SK-N-SH (cell line): Measurements from ENCODE around the gene GSC. TPM values are rescaled to one million over a fixed set of nuclear protein-coding genes. Genes with fewer than 3 reads are reported as not detected.

Experiments
- CTCF ChIA-PET: fragments of 300-600, 350-600 bp; formaldehyde crosslinking; extraction: SDS; loops from one replicate; lab custom pipeline; 2021; lab: Yijun Ruan, JAX
- POLR2A ChIA-PET: fragments of 350-600 bp; sonication (Branson Sonifier 250); formaldehyde crosslinking; extraction: SDS; loops from one replicate; lab custom pipeline; 2020; ENCODE audit warnings: antibody characterized with exemption, inconsistent platforms; lab: Yijun Ruan, JAX
- DNase-seq: peaks from one replicate; pipeline ENCODE4 v3.0.0; 2012
- H2AFZ ChIP-seq: fragments of 200-600 bp; sonication (generic); 2 replicates; pipeline ENCODE4 v1.8.1; 2016; ENCODE audit warnings: antibody characterized with exemption, mild to moderate bottlenecking, low read depth
- H3F3A ChIP-seq: fragments of 200-600 bp; sonication (generic); replicated peaks from 2 replicates; pipeline ENCODE3; 2016; ENCODE audit warnings: antibody characterized with exemption, mild to moderate bottlenecking; ENCODE audit not compliant: insufficient read depth
- H3K27ac ChIP-seq, 2 experiments: fragments of 200-500 bp in 1 of 2; fragments of 200-600 bp in 1 of 2; sonication (Bioruptor generic) in 1 of 2; sonication (generic), shearing (Covaris generic) in 1 of 2; 2 replicates each; pipeline versions ENCODE4 v1.5.1 to v1.6.1; 2014 to 2016; ENCODE audit warnings: low read depth in 2 of 2, inconsistent platforms in 1 of 2, low read length in 1 of 2, mild to moderate bottlenecking in 1 of 2, mixed read lengths in 1 of 2
- H3K27me3 ChIP-seq: fragments of 200-600 bp; sonication (generic), shearing (Covaris generic); 2 replicates; pipeline ENCODE4 v1.6.1; 2016; ENCODE audit warnings: mixed run types; ENCODE audit not compliant: insufficient read depth
- H3K36me3 ChIP-seq, 2 experiments: fragments of 200-500 bp in 1 of 2; fragments of 200-600 bp in 1 of 2; sonication (Bioruptor generic) in 1 of 2; sonication (generic) in 1 of 2; replicated peaks in 1 of 2; 2 replicates each; pipeline versions ENCODE3 to v1.5.1; 2014 to 2016; ENCODE audit warnings: low read length in 1 of 2, mild to moderate bottlenecking in 1 of 2; ENCODE audit not compliant: insufficient read depth in 2 of 2, control insufficient read depth in 1 of 2
- H3K4me1 ChIP-seq, 2 experiments: fragments of 200-500 bp in 1 of 2; fragments of 200-600 bp in 1 of 2; sonication (Bioruptor generic) in 1 of 2; sonication (generic), shearing (Covaris generic) in 1 of 2; 2 replicates each; pipeline versions ENCODE4 v1.5.1 to v1.6.1; 2014 to 2016; ENCODE audit warnings: low read depth in 1 of 2, low read length in 1 of 2, mixed run types in 1 of 2; ENCODE audit not compliant: insufficient read depth in 2 of 2, control insufficient read depth in 1 of 2
- H3K4me2 ChIP-seq: fragments of 200-600 bp; sonication (generic), shearing (Covaris generic); 2 replicates; pipeline ENCODE4 v1.6.1; 2017; ENCODE audit warnings: mixed run types
- H3K4me3 ChIP-seq, 2 experiments: fragments of 200-500 bp in 1 of 2; fragments of 200-600 bp in 1 of 2; sonication (Bioruptor generic) in 1 of 2; sonication (generic), shearing (Covaris generic) in 1 of 2; 2 replicates each; pipeline versions ENCODE4 v1.5.1 to v1.8.1; 2014 to 2016; ENCODE audit warnings: low read depth in 2 of 2, inconsistent platforms in 1 of 2, low read length in 1 of 2, mild to moderate bottlenecking in 1 of 2, mixed read lengths in 1 of 2, moderate library complexity in 1 of 2
- H3K79me2 ChIP-seq: fragments of 200-600 bp; sonication (generic); 2 replicates; pipeline ENCODE4 v1.8.1; 2017; ENCODE audit warnings: mild to moderate bottlenecking; ENCODE audit not compliant: insufficient read depth
- H3K9ac ChIP-seq: fragments of 200-600 bp; sonication (generic); 2 replicates; pipeline ENCODE4 v1.6.1; 2017; ENCODE audit warnings: mixed run types
- H3K9me2 ChIP-seq: fragments of 200-600 bp; sonication (generic); 2 replicates; pipeline ENCODE4 v1.6.1; 2017; ENCODE audit warnings: mixed run types
- H3K9me3 ChIP-seq: fragments of 200-600 bp; sonication (generic); 2 replicates; pipeline ENCODE4 v1.6.1; 2017; ENCODE audit warnings: mixed run types, mild to moderate bottlenecking, moderate library complexity
- H4K20me1 ChIP-seq: fragments of 200-600 bp; sonication (generic); 2 replicates; pipeline ENCODE4 v1.6.1; 2017; ENCODE audit warnings: mild to moderate bottlenecking, mixed run types; ENCODE audit not compliant: insufficient read depth
- ELF1 ChIP-seq: IDR thresholded peaks from 2 replicates; pipeline ENCODE4 v1.4.0; 2012
- EZH2phosphoT487 ChIP-seq: fragments of 200-600 bp; sonication (generic); IDR thresholded peaks from 2 replicates; pipeline ENCODE4 v1.6.1; 2017; ENCODE audit warnings: low read depth, mixed run types, mild to moderate bottlenecking, antibody characterized with exemption, moderate library complexity, borderline replicate concordance
- FOSL2 ChIP-seq: IDR thresholded peaks from 2 replicates; pipeline ENCODE4 v1.4.0; 2012; ENCODE audit warnings: low read depth, mild to moderate bottlenecking, moderate library complexity, borderline replicate concordance
- JUND ChIP-seq: IDR thresholded peaks from 2 replicates; pipeline ENCODE4 v1.4.0; 2012
- MXI1 ChIP-seq: IDR thresholded peaks from 2 replicates; pipeline ENCODE4 v1.6.1; 2012; ENCODE audit warnings: mild to moderate bottlenecking, low read depth, low read length, improper control_type of control experiment
- RCOR1 ChIP-seq: fragments of 150-350 bp; IDR thresholded peaks from 2 replicates; pipeline ENCODE4 v1.6.1; 2017; ENCODE audit warnings: antibody characterized with exemption, low read length
- RFX5 ChIP-seq: IDR thresholded peaks from 2 replicates; pipeline ENCODE4 v1.6.1; 2012; ENCODE audit warnings: mild to moderate bottlenecking, improper control_type of control experiment, low read length
- SMC3 ChIP-seq: IDR thresholded peaks from 2 replicates; pipeline ENCODE4 v1.6.1; 2012; ENCODE audit warnings: low read depth, low read length, improper control_type of control experiment
- TAF1 ChIP-seq: IDR thresholded peaks from 2 replicates; pipeline ENCODE4 v1.6.1; 2012; ENCODE audit warnings: low read depth, mild to moderate bottlenecking, low read length, moderate library complexity, borderline replicate concordance
- TCF12 ChIP-seq: IDR thresholded peaks from 2 replicates; pipeline ENCODE4 v1.4.0; 2012
- WGBS: methylation state at CpG from one replicate; pipeline ENCODE4 v1.1.6; 2017; ENCODE audit warnings: low lambda C conversion rate; 5-methylcytosine and 5-hydroxymethylcytosine counted together
- polyA plus RNA-seq, 3 experiments: library from polyadenylated mRNA; depleted of rRNA; stranded (reverse); fragments of >200 nt; gene quantifications; 2 replicates each; pipeline ENCODE4 v1.2.3, GENCODE V29; 2012
- TF ChIP-seq, protein P1 (sequence below): IDR thresholded peaks from 2 replicates; pipeline ENCODE4 v1.6.1; 2012; ENCODE audit warnings: mild to moderate bottlenecking, low read depth, low read length, moderate library complexity
- TF ChIP-seq, protein P2 (sequence below): IDR thresholded peaks from 2 replicates; pipeline ENCODE4 v1.4.0; 2012; ENCODE audit warnings: low read depth, borderline replicate concordance
- TF ChIP-seq, protein P3 (sequence below): IDR thresholded peaks from 2 replicates; pipeline ENCODE4; 2012
- TF ChIP-seq, protein P4 (sequence below): IDR thresholded peaks from 2 replicates; pipeline ENCODE4 v1.4.0; 2012; ENCODE audit warnings: low read depth, borderline replicate concordance

GSC gene
- polyA plus RNA-seq, 1 of the 3 experiments (the other 2 are of a cell fraction): 1.3 TPM

DNA sequence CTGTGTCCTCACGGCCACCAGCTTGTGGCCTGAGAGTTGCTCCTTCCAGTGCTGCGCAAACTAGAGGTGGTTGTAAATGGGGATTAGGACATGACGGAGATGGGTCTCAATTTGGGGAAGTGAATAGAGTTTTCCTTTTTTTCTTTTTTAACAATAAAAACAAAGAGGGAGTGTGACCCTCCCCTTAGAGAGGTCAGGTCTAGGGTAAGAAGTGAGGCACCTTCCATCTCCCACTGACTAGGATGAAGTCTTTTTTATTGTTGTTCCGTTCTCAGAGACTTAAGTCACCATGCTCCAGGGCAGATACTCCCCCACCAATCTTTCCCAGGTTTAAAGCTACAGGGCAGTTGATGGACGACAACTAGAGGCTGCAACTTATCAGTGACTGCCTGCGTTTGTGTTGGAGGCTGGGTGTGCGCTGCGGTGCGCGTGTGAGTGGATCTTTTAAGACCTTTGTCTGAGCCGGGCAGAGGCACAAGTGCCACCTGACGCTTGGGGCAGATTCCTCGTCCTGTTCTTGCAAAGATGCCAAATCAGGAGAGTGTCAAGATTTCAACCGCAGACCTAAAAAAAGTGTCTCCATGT lies 2.1 kb upstream of the GSC start:
- WGBS: 80% methylated on average over 14 of the region's 14 CpGs
- no peak for DNase-seq
- Histone ChIP-seq H3K27me3 (peaks cover 4% of the 10 kb centered on the region; the same call in 1 of the 2 replicates), H3K4me1 (peaks cover 0 to 8% of the 10 kb centered on the region in 2 experiments; a peak in 2 of 4 replicates), H4K20me1 (no peaks in the 10 kb centered on the region), H3K27ac (no peak overlapping the region), H3K4me2 (no peak overlapping the region), H3K9ac (no peak overlapping the region), H3K9me3 (no peaks in the 10 kb centered on the region), H3K36me3 (no peaks in the 10 kb centered on the region), H3K9me2 (no peaks in the 10 kb centered on the region), H2AFZ (no peak overlapping the region), H3K79me2 (no peaks in the 10 kb centered on the region)
- CTCF ChIA-PET: no interaction called here
- POLR2A ChIA-PET: no interaction called here
- TF ChIP-seq, protein P1, sequence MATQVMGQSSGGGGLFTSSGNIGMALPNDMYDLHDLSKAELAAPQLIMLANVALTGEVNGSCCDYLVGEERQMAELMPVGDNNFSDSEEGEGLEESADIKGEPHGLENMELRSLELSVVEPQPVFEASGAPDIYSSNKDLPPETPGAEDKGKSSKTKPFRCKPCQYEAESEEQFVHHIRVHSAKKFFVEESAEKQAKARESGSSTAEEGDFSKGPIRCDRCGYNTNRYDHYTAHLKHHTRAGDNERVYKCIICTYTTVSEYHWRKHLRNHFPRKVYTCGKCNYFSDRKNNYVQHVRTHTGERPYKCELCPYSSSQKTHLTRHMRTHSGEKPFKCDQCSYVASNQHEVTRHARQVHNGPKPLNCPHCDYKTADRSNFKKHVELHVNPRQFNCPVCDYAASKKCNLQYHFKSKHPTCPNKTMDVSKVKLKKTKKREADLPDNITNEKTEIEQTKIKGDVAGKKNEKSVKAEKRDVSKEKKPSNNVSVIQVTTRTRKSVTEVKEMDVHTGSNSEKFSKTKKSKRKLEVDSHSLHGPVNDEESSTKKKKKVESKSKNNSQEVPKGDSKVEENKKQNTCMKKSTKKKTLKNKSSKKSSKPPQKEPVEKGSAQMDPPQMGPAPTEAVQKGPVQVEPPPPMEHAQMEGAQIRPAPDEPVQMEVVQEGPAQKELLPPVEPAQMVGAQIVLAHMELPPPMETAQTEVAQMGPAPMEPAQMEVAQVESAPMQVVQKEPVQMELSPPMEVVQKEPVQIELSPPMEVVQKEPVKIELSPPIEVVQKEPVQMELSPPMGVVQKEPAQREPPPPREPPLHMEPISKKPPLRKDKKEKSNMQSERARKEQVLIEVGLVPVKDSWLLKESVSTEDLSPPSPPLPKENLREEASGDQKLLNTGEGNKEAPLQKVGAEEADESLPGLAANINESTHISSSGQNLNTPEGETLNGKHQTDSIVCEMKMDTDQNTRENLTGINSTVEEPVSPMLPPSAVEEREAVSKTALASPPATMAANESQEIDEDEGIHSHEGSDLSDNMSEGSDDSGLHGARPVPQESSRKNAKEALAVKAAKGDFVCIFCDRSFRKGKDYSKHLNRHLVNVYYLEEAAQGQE: no peak
- no peak for TF ChIP-seq EZH2phosphoT487
- no peak for TF ChIP-seq TCF12
- TF ChIP-seq, protein P2, sequence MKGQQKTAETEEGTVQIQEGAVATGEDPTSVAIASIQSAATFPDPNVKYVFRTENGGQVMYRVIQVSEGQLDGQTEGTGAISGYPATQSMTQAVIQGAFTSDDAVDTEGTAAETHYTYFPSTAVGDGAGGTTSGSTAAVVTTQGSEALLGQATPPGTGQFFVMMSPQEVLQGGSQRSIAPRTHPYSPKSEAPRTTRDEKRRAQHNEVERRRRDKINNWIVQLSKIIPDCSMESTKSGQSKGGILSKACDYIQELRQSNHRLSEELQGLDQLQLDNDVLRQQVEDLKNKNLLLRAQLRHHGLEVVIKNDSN: no peak
- TF ChIP-seq RFX5: no peak
- no peak for TF ChIP-seq FOSL2
- TF ChIP-seq, all 33 proteins: peak for 0
- Histone ChIP-seq H3F3A (no peaks in the 10 kb centered on the region), H3K4me3 (no peak overlapping the region)

DNA sequence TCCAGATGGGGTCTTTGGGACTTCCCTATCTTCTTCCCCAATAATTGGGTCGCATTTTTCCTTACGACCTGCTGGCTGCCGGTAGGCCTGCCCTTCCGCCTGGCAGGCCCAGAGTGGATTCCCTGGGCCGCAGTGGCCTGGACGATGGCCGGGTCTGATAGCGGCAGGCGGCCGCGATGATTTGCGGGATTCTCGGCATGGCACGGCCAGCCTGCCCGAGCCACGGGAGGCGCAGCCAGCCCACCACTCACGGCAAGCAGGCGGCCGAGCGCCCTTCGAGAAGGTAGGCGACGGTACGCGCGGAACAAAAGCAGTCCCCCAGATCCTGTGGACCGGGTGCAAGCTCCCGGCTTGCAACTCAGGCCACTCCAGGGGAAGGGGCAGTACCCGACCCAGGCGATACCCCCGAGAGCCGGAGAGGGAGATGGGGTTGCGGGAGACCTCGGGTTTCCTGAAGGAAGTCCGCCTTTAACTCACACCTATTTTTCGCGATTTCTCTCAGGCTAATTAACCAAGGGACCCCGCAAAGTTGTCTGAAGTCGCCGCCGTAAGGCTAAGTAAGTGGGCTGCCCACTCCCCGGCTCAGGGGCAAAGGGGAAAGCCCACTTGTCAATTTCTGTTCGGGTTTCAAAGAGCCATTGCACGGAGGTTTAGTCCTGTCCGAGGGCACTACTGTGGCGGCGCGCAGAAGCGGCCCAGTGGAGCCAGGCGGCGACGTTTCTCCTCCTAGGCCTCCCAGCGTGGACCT lies 1.4 kb upstream of the GSC start:
- 91% methylated on average over 54 of the region's 54 CpGs for WGBS
- POLR2A ChIA-PET: no interaction called here
- no peak for TF ChIP-seq TAF1
- TF ChIP-seq, protein P1: no peak
- TF ChIP-seq SMC3: no peak
- TF ChIP-seq RCOR1: no peak
- no peak for TF ChIP-seq MXI1
- no peak for TF ChIP-seq ELF1
- TF ChIP-seq, protein P3, sequence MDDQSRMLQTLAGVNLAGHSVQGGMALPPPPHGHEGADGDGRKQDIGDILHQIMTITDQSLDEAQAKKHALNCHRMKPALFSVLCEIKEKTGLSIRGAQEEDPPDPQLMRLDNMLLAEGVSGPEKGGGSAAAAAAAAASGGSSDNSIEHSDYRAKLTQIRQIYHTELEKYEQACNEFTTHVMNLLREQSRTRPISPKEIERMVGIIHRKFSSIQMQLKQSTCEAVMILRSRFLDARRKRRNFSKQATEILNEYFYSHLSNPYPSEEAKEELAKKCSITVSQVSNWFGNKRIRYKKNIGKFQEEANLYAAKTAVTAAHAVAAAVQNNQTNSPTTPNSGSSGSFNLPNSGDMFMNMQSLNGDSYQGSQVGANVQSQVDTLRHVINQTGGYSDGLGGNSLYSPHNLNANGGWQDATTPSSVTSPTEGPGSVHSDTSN: no peak
- no peak for TF ChIP-seq TCF12
- no peak for TF ChIP-seq JUND
- TF ChIP-seq, protein P4, sequence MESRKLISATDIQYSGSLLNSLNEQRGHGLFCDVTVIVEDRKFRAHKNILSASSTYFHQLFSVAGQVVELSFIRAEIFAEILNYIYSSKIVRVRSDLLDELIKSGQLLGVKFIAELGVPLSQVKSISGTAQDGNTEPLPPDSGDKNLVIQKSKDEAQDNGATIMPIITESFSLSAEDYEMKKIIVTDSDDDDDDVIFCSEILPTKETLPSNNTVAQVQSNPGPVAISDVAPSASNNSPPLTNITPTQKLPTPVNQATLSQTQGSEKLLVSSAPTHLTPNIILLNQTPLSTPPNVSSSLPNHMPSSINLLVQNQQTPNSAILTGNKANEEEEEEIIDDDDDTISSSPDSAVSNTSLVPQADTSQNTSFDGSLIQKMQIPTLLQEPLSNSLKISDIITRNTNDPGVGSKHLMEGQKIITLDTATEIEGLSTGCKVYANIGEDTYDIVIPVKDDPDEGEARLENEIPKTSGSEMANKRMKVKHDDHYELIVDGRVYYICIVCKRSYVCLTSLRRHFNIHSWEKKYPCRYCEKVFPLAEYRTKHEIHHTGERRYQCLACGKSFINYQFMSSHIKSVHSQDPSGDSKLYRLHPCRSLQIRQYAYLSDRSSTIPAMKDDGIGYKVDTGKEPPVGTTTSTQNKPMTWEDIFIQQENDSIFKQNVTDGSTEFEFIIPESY: no peak

More for the DNA sequence above, 1.4 kb upstream of the GSC start:
- H4K20me1 ChIP-seq: no peaks in the 10 kb centered on the region
- no peak overlapping the region for H2AFZ ChIP-seq
- no peaks in the 10 kb centered on the region for H3K79me2 ChIP-seq
- CTCF ChIA-PET: interaction anchor here (1.0 kb wide), 1 partner anchor 15 kb away, joined by 3 read pairs; no protein-coding TSS in a partner anchor
- H3K36me3 ChIP-seq: no peaks in the 10 kb centered on the region
- H3K9me2 ChIP-seq: no peaks in the 10 kb centered on the region
- H3K27ac ChIP-seq: no peak overlapping the region
- no peak overlapping the region for H3K4me2 ChIP-seq
- H3K4me1 ChIP-seq: peaks cover 0 to 8% of the 10 kb centered on the region in 2 experiments; a peak in 2 of 4 replicates
- H3K4me3 ChIP-seq: no peak overlapping the region
- DNase-seq: no peak
- H3K9ac ChIP-seq: no peak overlapping the region
- H3F3A ChIP-seq: no peaks in the 10 kb centered on the region
- H3K9me3 ChIP-seq: no peaks in the 10 kb centered on the region
- H3K27me3 ChIP-seq: peaks cover 4% of the 10 kb centered on the region; the same call in 1 of the 2 replicates
